DND-41 (cell line): Measurements from ENCODE around the gene NAA60.

Source experiments
- CTCF ChIP-seq: IDR thresholded peaks from 2 replicates; pipeline ENCODE4 v1.5.1; 2012; ENCODE audit warnings: borderline replicate concordance, low read length, moderate library complexity, mild to moderate bottlenecking; ENCODE audit not compliant: poor library complexity, severe bottlenecking; ENCODE audit errors: extremely low read depth
- EZH2 ChIP-seq: IDR thresholded peaks from 3 replicates; pipeline ENCODE4 v1.6.1; 2012; ENCODE audit warnings: borderline replicate concordance, low read depth, mild to moderate bottlenecking, moderate library complexity, low read length, inconsistent platforms; ENCODE audit not compliant: severe bottlenecking

- TF ChIP-seq EZH2 (no peak), CTCF (no peak)
These were observed 70.6 kb downstream of the NAA60 start for GRCh38 chr16:3513892-3514583.
